Hematopoietic multipotent progenitor cell treated with erythropoietin and hydrocortisone succinate and interleukin-3 and kit ligand, for 15 days (in vitro differentiated cells): Measurements from ENCODE around the gene TASOR.
"Not testable (repeated sequence)": the region's sequence is repeated elsewhere in the genome, so short reads cannot be mapped to it uniquely, and the experiment has no call there.

Experiments used
- DNase-seq: peaks from one replicate; pipeline ENCODE4 v3.0.0-alpha.2; 2015; ENCODE audit warnings: low spot score

TASOR gene

GRCh38 chr3:56683122-56683817, at the start of gene TASOR:
TSS of gene TASOR (minus strand) at chr3:56683265. CDS start at chr3:56683006, 259 bp downstream.
- peak; percentile 87 for DNase-seq

DNA sequence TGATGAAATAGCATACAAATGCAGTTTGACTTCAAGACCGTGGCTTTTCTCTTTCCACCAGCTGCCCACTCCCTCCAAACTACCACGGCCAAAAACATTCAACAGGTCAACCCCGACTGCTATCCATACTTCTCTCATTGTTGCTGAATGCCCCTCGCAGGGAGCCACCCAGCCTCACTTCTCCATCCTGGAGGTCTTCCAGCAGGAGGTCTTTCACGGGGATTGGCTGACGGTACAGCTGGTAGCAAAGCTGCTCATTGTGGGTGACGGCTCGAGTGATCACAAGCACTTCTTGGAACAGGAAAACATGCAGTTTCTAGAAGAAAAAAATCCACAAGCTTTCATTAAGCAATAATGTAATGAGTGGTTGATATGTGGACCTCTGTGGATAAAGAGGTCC, 49.0 kb upstream of the TASOR start:
- no peak for DNase-seq

- DNase-seq = no peak
These were observed 42.1 kb upstream of the TASOR start for GRCh38 chr3:56725175-56725574.

GRCh38 chr3:56724676-56725075, 41.6 kb upstream of the TASOR start:
- DNase-seq = no peak

- no peak for DNase-seq
These were observed 37.8 kb upstream of the TASOR start for GRCh38 chr3:56720849-56721248.

DNA sequence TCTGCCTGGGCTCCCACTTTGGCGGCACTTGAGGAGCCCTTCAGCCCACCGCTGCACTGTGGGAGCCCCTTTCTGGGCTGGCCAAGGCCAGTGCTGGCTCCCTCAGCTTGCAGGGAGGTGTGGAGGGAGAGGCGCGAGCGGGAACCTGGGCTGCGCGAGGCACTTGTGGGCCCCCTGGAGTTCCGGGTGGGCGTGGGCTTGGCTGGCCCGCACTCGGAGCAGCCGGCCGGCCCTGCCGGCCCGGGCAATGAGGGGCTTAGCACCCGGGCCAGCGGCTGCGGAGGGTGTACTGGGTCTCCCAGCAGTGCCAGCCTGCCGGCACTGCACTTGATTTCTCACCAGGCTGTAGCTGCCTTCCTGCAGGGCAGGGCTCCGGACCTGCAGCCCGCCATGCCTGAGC, 35.7 kb upstream of the TASOR start:
- DNase-seq = not testable (repeated sequence)

GRCh38 chr3:56711344-56711743, 28.3 kb upstream of the TASOR start:
- DNase-seq = no peak

GRCh38 chr3:56707412-56707811, 24.3 kb upstream of the TASOR start:
- DNase-seq = not testable (repeated sequence)

- no peak for DNase-seq
These were observed 23.6 kb upstream of the TASOR start for GRCh38 chr3:56706629-56707028.

- DNase-seq = no peak
These were observed 21.6 kb upstream of the TASOR start for GRCh38 chr3:56704706-56705105.

DNA sequence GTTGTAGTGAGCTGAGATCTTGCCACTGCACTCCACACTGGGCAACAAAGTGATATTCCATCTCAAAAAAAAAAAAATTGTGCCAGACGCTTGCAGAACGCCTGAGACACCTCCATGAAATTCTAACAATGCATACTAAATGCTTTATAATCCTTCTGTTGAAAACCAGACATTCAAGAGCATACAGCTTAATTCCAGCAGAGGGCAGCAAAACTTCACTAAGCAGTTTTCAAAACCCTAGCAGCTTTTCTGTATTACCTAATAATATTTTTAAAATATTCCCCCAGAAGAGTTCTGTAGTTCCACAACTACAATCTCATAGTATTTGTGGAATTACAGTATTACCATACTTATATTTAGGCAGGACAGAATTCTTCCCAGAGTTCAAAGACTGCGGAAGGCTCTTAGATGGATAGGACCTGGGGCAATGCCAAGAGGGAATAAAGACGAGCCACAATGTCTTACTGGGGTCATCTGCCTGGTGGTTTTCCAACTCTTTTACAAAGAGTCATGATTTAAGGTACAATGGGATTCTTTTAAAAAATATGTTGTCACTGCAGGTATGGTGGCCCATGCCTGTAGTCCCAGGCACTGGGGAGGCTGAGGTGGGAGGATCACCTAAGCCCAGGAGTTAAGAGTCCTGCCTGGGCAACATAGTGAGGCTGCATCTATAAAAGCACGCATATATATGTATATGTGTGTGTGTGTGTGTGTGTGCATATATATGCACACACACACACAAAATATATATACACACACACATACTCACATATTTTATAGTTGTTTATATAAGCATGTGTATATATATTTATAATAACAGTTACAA, 19.6 kb upstream of the TASOR start:
- peak; percentile 62 for DNase-seq

DNA sequence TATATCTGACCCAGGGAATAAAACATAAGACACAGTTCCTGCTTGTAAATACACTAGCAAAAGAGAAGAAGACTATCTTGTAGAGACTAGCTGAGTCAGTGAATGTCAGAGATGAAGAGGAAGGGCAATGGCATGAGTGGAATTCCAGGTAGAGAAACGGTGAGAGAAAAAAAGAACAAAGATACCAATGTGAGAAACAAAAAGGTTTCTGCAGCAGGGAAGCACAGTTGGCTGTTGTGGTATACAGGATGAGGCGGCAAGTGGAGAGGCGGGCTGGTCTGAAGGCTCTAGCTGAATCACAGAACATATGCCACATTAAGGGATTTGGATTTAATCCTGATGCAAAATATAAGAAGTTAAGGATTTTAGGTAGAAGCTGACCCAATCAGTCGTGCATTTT, 17.1 kb upstream of the TASOR start:
- DNase-seq = no peak

DNA sequence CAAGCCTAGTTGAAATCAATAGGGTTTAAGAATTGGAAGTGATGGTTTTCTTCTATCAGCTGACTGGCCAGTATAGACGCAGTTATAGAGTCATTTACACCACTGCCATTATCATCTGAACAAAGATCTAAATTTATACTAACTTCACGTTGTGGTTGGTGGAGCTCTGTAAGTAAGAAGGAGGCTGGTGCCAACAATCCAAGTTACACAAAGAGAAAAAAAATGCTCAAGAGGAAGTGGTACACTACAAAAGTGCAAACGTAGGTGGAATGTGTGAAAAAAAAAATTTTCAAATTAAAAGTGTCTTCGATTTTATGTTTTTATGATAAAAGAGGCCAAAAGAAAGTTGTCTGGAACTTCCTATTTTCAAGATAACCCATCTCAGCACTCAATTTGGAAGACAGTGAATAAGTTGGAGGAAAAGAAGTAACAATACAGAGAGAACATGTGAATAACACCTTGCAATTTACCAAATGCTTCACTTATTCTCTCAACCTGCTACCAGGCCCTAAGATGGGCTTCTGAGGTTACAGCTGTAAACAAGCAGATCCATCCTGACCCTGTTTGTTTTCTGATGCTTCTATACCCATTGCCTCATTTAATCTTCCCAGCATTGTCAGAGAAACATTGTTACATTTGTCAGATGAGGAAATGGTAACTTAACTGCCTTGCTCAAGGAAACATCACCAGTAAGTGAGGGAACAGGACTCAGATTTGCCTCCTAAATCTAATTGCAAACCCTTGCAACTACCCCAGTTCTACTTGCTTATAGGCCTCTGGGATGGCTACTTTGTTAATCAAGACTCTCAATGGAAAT, 12.0 kb upstream of the TASOR start:
- DNase-seq = no peak

- no peak for DNase-seq
These were observed 10.7 kb upstream of the TASOR start for GRCh38 chr3:56693750-56694149.

- DNase-seq = not testable (repeated sequence)
These were observed 9.7 kb upstream of the TASOR start for GRCh38 chr3:56692520-56693433.

DNA sequence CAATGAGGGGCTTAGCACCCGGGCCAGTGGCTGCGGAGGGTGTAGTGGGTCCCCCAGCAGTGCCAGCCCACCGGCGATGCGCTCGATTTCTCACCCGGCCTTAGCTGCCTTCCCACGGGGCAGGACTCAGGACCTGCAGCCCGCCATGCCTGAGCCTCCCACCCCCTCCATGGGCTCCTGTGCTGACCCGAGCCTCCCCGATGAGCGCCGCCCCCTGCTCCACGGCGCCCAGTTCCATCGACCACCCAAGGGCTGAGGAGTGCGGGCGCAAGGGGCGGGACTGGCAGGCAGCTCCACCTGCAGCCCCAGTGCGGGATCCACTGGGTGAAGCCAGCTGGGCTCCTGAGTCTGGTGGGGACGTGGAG, 8.9 kb upstream of the TASOR start:
- DNase-seq = not testable (repeated sequence)

GRCh38 chr3:56691165-56692000, 8.3 kb upstream of the TASOR start:
- no peak for DNase-seq

GRCh38 chr3:56689303-56689702, 6.2 kb upstream of the TASOR start:
- DNase-seq = no peak

GRCh38 chr3:56688191-56688590, 5.1 kb upstream of the TASOR start:
- DNase-seq = no peak

- no peak for DNase-seq
These were observed 964 bp upstream of the TASOR start for GRCh38 chr3:56684029-56684428.
